Activated naive CD8-positive, alpha-beta T cell treated with anti-CD3 and anti-CD28 coated beads, Interleukin-2, amount 50 U/mL, for 16 hours (primary cell): ENCODE measurements around the gene IGF1.
"Not testable (repeated sequence)": the region's sequence is repeated elsewhere in the genome, so short reads cannot be mapped to it uniquely, and the experiment has no call there.

ENCODE experiments used
- DNase-seq: peaks from one replicate; pipeline ENCODE4 v3.0.0-alpha.2; 2020; ENCODE audit warnings: low read depth, low spot score

The IGF1 gene

GRCh38 chr12:102379346-102380162, 100.8 kb downstream of the IGF1 start:
- DNase-seq: no peak

- DNase-seq: no peak
Measured at GRCh38 chr12:102376781-102377180, 103.6 kb downstream of the IGF1 start.

- no peak for DNase-seq
Measured at GRCh38 chr12:102376181-102376747, 104.1 kb downstream of the IGF1 start.

GRCh38 chr12:102374190-102374589, 106.2 kb downstream of the IGF1 start:
- no peak for DNase-seq

DNA sequence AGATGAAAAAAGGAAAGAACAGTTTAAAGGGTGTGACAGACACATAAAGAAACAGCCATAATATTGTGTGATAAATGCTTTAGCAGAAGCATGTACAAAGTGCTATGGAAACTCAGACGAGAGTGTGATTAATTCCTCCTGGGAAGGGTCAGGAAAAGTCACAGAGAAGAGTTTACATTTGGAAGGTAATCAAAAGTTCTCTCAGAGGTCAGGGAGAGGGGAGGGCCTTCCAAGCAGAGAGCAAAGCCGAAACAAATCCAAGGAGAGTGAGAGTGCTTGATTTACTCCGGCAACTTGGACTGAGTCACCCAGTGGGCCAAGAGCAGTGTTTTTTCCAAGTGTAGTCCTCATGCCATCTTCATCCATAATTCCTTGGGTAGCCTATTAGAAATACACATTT, 108.3 kb downstream of the IGF1 start:
- DNase-seq: no peak

GRCh38 chr12:102371165-102371564, 109.2 kb downstream of the IGF1 start:
- DNase-seq: no peak

- no peak for DNase-seq
Measured at GRCh38 chr12:102369876-102370275, 110.5 kb downstream of the IGF1 start.

DNA sequence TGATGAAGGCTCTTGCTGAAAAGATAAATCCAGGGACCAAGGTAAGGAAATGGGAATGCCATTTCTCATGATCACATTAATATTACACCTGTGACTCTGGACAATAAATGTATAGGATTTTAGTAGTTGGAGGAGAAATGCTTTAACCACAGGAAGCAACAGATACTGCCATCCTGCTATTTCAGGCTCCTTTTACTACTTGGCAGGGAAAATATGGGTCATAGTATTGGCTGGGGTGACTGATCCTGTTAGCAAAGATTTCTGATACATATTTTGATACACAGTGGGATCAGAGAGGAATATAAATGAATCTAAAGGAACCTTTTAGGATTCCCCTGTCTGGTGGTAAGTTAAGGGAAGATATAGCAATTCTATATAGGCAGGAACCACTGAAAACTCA, 115.0 kb downstream of the IGF1 start:
- no peak for DNase-seq

- DNase-seq: no peak
Measured at GRCh38 chr12:102364709-102365108, 115.7 kb downstream of the IGF1 start.

DNA sequence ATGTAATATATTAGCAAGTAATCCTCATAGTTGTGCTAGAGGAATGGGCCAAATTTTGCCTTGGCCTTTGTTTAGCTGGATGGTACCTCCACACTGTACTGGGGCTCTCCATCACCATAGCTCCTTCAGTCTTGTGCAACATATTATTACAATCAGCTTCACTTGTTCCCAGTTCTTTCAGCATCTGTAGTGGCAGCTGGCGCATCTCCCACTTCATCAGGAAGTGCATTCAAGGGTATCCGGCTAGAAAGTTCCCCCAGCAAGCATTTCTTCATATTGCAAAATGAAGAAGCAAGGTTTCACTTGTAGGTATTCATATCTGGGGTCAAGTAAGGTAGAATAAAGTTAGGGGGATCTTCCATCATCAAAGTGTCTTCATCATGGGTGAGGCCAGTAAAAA, 123.7 kb downstream of the IGF1 start:
- DNase-seq: no peak

DNA sequence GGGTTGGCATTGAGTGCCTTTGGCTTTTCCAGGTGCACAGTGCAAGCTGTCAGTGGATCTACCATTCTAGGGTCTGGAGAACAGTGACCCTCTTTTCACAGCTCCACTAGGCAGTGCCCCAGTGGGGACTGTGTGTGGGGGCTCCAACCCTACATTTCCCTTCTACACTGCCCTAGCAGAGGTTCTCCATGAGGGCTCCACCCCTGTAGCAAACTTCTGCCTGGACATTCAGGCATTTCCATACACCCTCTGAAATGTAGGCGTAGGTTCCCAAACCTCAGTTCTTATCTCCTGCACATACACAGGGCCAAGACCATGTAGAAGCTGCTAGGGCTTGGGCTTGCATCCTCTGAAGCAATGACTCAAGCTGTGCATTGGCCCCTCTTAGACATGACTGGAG, 126.1 kb downstream of the IGF1 start:
- not testable (repeated sequence) for DNase-seq

GRCh38 chr12:102351322-102351721, 129.0 kb downstream of the IGF1 start:
- DNase-seq: no peak

GRCh38 chr12:102350070-102350469, 130.3 kb downstream of the IGF1 start:
- DNase-seq: no peak

DNA sequence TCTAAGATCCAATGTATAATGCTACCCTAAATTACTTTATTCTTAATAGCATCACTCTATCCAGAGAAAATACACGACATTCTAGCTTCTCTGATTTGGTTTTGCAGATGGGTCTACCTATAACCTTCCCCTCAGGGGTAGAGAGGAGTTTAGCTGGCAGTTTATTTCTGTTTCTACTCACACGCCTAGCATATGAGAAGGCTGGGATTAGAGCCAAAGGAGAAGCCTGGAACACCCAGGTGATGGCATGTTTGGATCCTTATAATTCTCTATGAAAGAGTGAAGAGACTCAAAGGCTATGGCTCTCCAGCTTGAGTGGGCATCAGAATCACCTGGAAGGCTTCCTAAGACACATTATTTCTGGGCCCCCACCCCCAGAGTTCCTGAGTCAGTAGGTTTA, 131.3 kb downstream of the IGF1 start:
- no peak for DNase-seq

- no peak for DNase-seq
Measured at GRCh38 chr12:102347811-102348210, 132.6 kb downstream of the IGF1 start.
